Duodenal mucosa (tissue), 2 donors: ENCODE measurements around the gene GCG.

Source experiments
- H3K27ac ChIP-seq: one replicate; pipeline ENCODE4 v1.7.0; 2013; ENCODE audit warnings: low read depth, low read length
- H3K27me3 ChIP-seq, 2 donors: one replicate each; pipeline ENCODE4 v1.7.0; 2013; ENCODE audit warnings: low read length in 2 of 2, control low read depth in 1 of 2; ENCODE audit not compliant: insufficient read depth in 2 of 2, control insufficient read depth in 1 of 2
- H3K36me3 ChIP-seq, 2 donors: one replicate each; pipeline ENCODE4 v1.7.0; 2013; ENCODE audit warnings: low read length in 2 of 2, control low read depth in 1 of 2; ENCODE audit not compliant: insufficient read depth in 2 of 2, control insufficient read depth in 1 of 2
- H3K4me1 ChIP-seq, 2 donors: one replicate each; pipeline ENCODE4 v1.7.0; 2013; ENCODE audit warnings: low read length in 2 of 2, control low read depth in 1 of 2; ENCODE audit not compliant: insufficient read depth in 2 of 2, control insufficient read depth in 1 of 2
- H3K4me3 ChIP-seq, 2 donors: one replicate each; pipeline ENCODE4 v1.7.0; 2013; ENCODE audit warnings: low read length in 2 of 2, low read depth in 1 of 2
- H3K9ac ChIP-seq, 2 donors: one replicate each; pipeline ENCODE4 v1.7.0; 2013; ENCODE audit warnings: low read length in 2 of 2, low read depth in 1 of 2
- H3K9me3 ChIP-seq, 2 donors: one replicate each; pipeline ENCODE4 v1.7.0; 2013; ENCODE audit warnings: low read length in 2 of 2, control low read depth in 1 of 2; ENCODE audit not compliant: control insufficient read depth in 1 of 2

GCG gene

DNA sequence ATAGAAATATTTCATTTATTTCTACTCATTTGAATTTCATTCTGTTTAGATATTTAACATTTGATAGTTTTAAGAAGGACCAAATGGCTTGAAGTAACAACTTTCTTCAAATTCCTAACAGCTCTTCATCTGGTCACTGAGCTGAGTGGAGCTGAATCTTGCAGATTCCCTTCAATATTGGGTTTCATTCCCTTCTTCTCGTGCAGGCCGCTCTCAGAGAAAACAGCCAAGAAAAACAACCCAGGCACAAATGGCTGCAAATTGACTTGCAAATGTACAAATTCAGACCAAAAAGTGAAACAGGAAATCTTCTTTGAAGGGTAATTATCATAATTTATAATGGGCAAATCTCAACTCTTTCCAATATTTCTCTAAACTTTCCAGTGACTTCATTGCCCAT, 30.3 kb upstream of the GCG start:
- H3K36me3 ChIP-seq = no peaks in the 10 kb centered on the region
- no peaks in the 10 kb centered on the region for H3K27me3 ChIP-seq
- no peak overlapping the region for H3K9ac ChIP-seq
- no peak overlapping the region for H3K4me3 ChIP-seq
- H3K4me1 ChIP-seq = peaks cover 9 to 10% of the 10 kb centered on the region in 2 donors
- no peaks in the 10 kb centered on the region for H3K9me3 ChIP-seq
- no peak overlapping the region for H3K27ac ChIP-seq

DNA sequence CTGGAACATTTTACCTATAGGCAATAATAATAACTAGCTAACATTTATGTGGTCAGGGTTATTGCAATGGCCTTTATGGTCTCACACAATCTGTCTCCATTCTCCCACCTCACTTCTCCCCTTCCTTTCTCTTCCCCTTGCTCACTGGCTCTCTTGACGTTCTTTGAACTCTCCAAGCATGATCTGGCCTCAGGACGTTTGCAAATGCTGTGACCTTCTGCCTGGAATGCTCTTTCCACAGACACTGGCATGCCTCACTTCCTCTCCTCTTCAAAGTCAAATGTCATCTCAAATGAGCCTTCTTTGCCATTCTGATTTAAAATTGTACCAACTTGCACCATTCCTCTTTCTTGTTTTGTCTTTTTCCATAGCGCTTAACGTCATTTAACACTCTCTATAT, 25.3 kb upstream of the GCG start:
- no peaks in the 10 kb centered on the region for H3K4me1 ChIP-seq
- no peak overlapping the region for H3K9ac ChIP-seq
- H3K27ac ChIP-seq = no peak overlapping the region
- no peak overlapping the region for H3K4me3 ChIP-seq
- no peaks in the 10 kb centered on the region for H3K36me3 ChIP-seq
- no peaks in the 10 kb centered on the region for H3K27me3 ChIP-seq
- no peaks in the 10 kb centered on the region for H3K9me3 ChIP-seq

GRCh38 chr2:162175714-162176113, 23.7 kb upstream of the GCG start:
- Histone ChIP-seq H3K9me3 (no peaks in the 10 kb centered on the region), H3K36me3 (no peaks in the 10 kb centered on the region), H3K27me3 (no peaks in the 10 kb centered on the region), H3K9ac (no peak overlapping the region), H3K4me3 (no peak overlapping the region), H3K4me1 (no peaks in the 10 kb centered on the region), H3K27ac (no peak overlapping the region)

GRCh38 chr2:162174746-162175145, 22.7 kb upstream of the GCG start:
- no peaks in the 10 kb centered on the region for H3K9me3 ChIP-seq
- H3K4me3 ChIP-seq = no peak overlapping the region
- H3K36me3 ChIP-seq = no peaks in the 10 kb centered on the region
- no peak overlapping the region for H3K9ac ChIP-seq
- H3K4me1 ChIP-seq = no peaks in the 10 kb centered on the region
- H3K27ac ChIP-seq = no peak overlapping the region
- no peaks in the 10 kb centered on the region for H3K27me3 ChIP-seq

- no peak overlapping the region for H3K27ac ChIP-seq
- H3K9me3 ChIP-seq = no peaks in the 10 kb centered on the region
- no peaks in the 10 kb centered on the region for H3K36me3 ChIP-seq
- H3K4me1 ChIP-seq = no peaks in the 10 kb centered on the region
- H3K9ac ChIP-seq = no peak overlapping the region
- H3K27me3 ChIP-seq = no peaks in the 10 kb centered on the region
- H3K4me3 ChIP-seq = no peak overlapping the region
Measured at GRCh38 chr2:162172802-162173370, 20.8 kb upstream of the GCG start.

- Histone ChIP-seq H3K4me3 (no peak overlapping the region), H3K27me3 (no peaks in the 10 kb centered on the region), H3K36me3 (no peaks in the 10 kb centered on the region), H3K4me1 (no peaks in the 10 kb centered on the region), H3K27ac (no peak overlapping the region), H3K9me3 (no peaks in the 10 kb centered on the region), H3K9ac (no peak overlapping the region)
Measured at GRCh38 chr2:162166745-162167144, 14.7 kb upstream of the GCG start.

- Histone ChIP-seq H3K4me3 (no peak overlapping the region), H3K36me3 (no peaks in the 10 kb centered on the region), H3K27me3 (no peaks in the 10 kb centered on the region), H3K4me1 (no peaks in the 10 kb centered on the region), H3K9me3 (no peaks in the 10 kb centered on the region), H3K27ac (no peak overlapping the region), H3K9ac (no peak overlapping the region)
Measured at GRCh38 chr2:162166174-162166573, 14.1 kb upstream of the GCG start.

GRCh38 chr2:162164802-162165201, 12.8 kb upstream of the GCG start:
- no peak overlapping the region for H3K27ac ChIP-seq
- H3K9me3 ChIP-seq = no peaks in the 10 kb centered on the region
- no peaks in the 10 kb centered on the region for H3K27me3 ChIP-seq
- H3K36me3 ChIP-seq = no peaks in the 10 kb centered on the region
- H3K4me3 ChIP-seq = no peak overlapping the region
- H3K4me1 ChIP-seq = no peaks in the 10 kb centered on the region
- no peak overlapping the region for H3K9ac ChIP-seq

GRCh38 chr2:162159446-162159845, 7.4 kb upstream of the GCG start:
- Histone ChIP-seq H3K4me3 (no peak overlapping the region), H3K9me3 (no peaks in the 10 kb centered on the region), H3K27me3 (no peaks in the 10 kb centered on the region), H3K4me1 (no peaks in the 10 kb centered on the region), H3K9ac (no peak overlapping the region), H3K36me3 (no peaks in the 10 kb centered on the region), H3K27ac (no peak overlapping the region)

- H3K27ac ChIP-seq = no peak overlapping the region
- H3K4me1 ChIP-seq = peaks cover 0 to 3% of the 10 kb centered on the region in 2 donors
- H3K4me3 ChIP-seq = no peak overlapping the region
- no peaks in the 10 kb centered on the region for H3K9me3 ChIP-seq
- H3K9ac ChIP-seq = no peak overlapping the region
- H3K36me3 ChIP-seq = no peaks in the 10 kb centered on the region
- no peaks in the 10 kb centered on the region for H3K27me3 ChIP-seq
Measured at GRCh38 chr2:162156149-162156548, 4.1 kb upstream of the GCG start.

GRCh38 chr2:162155093-162155492, 3.0 kb upstream of the GCG start:
- Histone ChIP-seq H3K27me3 (no peaks in the 10 kb centered on the region), H3K9me3 (no peaks in the 10 kb centered on the region), H3K36me3 (no peaks in the 10 kb centered on the region), H3K4me3 (no peak overlapping the region), H3K4me1 (peaks cover 0 to 3% of the 10 kb centered on the region in 2 donors), H3K9ac (no peak overlapping the region), H3K27ac (no peak overlapping the region)
